PC-9 (cell line): ENCODE results near the gene CYB5R4.

Experiments
- EZH2 ChIP-seq: fragments of 200-600 bp; sonication (generic); IDR thresholded peaks from 2 replicates; pipeline ENCODE4 v1.8.0; 2017; ENCODE audit warnings: antibody characterized with exemption, low read depth
- TF ChIP-seq, protein P1 (sequence below): fragments of 200-600 bp; sonication (generic); conservative IDR thresholded peaks from 2 replicates; pipeline ENCODE4 v1.6.1; 2017; ENCODE audit warnings: mixed run types, antibody characterized with exemption, mild to moderate bottlenecking, moderate library complexity

DNA sequence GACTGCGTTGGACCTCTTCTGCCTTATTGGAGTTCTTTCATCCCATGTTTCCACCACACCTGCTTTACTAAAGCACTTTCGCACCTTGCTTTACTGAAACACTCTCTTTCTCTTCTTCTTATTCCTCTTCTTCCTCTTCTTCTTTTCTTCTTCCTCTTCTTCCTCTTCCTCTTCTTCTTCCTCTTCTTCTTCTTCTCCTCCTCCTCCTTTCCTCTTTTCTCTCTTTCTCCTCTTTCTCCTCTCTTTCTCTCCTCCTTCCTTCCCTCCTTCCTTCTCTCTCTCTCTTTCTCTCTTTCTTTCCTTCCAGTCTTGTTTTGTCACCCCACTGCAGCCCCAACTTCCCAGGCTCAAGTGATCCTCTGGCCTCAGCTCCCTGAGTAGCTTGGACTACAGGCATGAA is 10.4 kb upstream of the CYB5R4 start:
- TF ChIP-seq EZH2: no peak
- TF ChIP-seq, protein P1, sequence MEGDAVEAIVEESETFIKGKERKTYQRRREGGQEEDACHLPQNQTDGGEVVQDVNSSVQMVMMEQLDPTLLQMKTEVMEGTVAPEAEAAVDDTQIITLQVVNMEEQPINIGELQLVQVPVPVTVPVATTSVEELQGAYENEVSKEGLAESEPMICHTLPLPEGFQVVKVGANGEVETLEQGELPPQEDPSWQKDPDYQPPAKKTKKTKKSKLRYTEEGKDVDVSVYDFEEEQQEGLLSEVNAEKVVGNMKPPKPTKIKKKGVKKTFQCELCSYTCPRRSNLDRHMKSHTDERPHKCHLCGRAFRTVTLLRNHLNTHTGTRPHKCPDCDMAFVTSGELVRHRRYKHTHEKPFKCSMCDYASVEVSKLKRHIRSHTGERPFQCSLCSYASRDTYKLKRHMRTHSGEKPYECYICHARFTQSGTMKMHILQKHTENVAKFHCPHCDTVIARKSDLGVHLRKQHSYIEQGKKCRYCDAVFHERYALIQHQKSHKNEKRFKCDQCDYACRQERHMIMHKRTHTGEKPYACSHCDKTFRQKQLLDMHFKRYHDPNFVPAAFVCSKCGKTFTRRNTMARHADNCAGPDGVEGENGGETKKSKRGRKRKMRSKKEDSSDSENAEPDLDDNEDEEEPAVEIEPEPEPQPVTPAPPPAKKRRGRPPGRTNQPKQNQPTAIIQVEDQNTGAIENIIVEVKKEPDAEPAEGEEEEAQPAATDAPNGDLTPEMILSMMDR: no peak
